ENCODE data around the gene LAMA3. TPM values are rescaled to one million over a fixed set of nuclear protein-coding genes. Genes with fewer than 3 reads are reported as not detected.

LAMA3 gene
- total RNA-seq, 1 donor from 2014 or later: 126 TPM

GRCh38 chr18:23650968-23651927 is 38.0 kb upstream of the LAMA3 start:
- H3K4me3 ChIP-seq (ENCODE audit: low read depth, low read length): no peak overlapping the region
- TF ChIP-seq, protein P1, sequence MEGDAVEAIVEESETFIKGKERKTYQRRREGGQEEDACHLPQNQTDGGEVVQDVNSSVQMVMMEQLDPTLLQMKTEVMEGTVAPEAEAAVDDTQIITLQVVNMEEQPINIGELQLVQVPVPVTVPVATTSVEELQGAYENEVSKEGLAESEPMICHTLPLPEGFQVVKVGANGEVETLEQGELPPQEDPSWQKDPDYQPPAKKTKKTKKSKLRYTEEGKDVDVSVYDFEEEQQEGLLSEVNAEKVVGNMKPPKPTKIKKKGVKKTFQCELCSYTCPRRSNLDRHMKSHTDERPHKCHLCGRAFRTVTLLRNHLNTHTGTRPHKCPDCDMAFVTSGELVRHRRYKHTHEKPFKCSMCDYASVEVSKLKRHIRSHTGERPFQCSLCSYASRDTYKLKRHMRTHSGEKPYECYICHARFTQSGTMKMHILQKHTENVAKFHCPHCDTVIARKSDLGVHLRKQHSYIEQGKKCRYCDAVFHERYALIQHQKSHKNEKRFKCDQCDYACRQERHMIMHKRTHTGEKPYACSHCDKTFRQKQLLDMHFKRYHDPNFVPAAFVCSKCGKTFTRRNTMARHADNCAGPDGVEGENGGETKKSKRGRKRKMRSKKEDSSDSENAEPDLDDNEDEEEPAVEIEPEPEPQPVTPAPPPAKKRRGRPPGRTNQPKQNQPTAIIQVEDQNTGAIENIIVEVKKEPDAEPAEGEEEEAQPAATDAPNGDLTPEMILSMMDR (IDR thresholded peaks at IDR 0.05; ENCODE audit: insufficient read depth, low read length, poor library complexity, severe bottlenecking): no peak
- no peaks in the 10 kb centered on the region for H3K36me3 ChIP-seq (ENCODE audit: control insufficient read depth, insufficient read depth, low read length)
- peak; percentile 65 for DNase-seq (ENCODE audit: low read depth)
- no peaks in the 10 kb centered on the region for H3K27me3 ChIP-seq (ENCODE audit: control insufficient read depth, insufficient read depth, low read length)

GRCh38 chr18:23652232-23652631 is 37.0 kb upstream of the LAMA3 start:
- TF ChIP-seq, protein P1 (IDR thresholded peaks at IDR 0.05; ENCODE audit: insufficient read depth, low read length, poor library complexity, severe bottlenecking): no peak
- DNase-seq (ENCODE audit: low read depth): no peak
- Histone ChIP-seq H3K4me3 (ENCODE audit: low read depth, low read length) (no peak overlapping the region), H3K36me3 (ENCODE audit: control insufficient read depth, insufficient read depth, low read length) (no peaks in the 10 kb centered on the region), H3K27me3 (ENCODE audit: control insufficient read depth, insufficient read depth, low read length) (no peaks in the 10 kb centered on the region)

- Histone ChIP-seq H3K4me3 (ENCODE audit: low read depth, low read length) (no peak overlapping the region), H3K27me3 (ENCODE audit: control insufficient read depth, insufficient read depth, low read length) (peaks cover 7% of the 10 kb centered on the region), H3K36me3 (ENCODE audit: control insufficient read depth, insufficient read depth, low read length) (no peaks in the 10 kb centered on the region)
- TF ChIP-seq, protein P1 (IDR thresholded peaks at IDR 0.05; ENCODE audit: insufficient read depth, low read length, poor library complexity, severe bottlenecking): no peak
- no peak for DNase-seq (ENCODE audit: low read depth)
These were observed 31.0 kb upstream of the LAMA3 start for GRCh38 chr18:23658285-23658684.

DNA sequence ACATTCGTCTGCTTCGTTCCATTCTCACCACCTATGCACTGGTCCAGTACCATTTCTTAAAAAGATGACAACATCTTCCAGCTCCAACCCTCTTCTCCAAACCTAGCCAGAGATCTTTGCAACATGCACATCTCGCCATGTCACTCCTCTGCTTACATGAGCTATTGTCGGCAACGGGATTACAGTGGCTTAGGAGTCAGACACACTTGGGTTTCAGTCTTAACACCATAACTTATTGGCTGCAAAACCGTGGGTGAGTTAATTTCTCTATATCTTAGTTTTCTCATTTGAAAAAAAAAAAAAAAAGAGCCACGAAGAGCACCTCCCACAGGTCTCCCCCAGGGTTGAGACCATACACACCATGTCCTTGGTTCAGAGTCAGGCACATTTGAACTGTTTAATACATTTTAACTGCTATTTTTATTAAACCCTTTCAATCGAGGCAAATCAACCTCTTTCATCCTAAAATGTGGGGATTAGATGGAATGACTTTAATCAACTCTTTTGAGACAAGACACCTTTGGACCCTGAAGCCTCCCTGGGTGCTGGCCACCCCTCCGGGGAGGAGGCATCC is 27.4 kb upstream of the LAMA3 start:
- TF ChIP-seq, protein P1 (IDR thresholded peaks at IDR 0.05; ENCODE audit: insufficient read depth, low read length, poor library complexity, severe bottlenecking): no peak
- H3K4me3 ChIP-seq (ENCODE audit: low read depth, low read length): peak overlapping the region; percentile 33
- H3K36me3 ChIP-seq (ENCODE audit: control insufficient read depth, insufficient read depth, low read length): no peaks in the 10 kb centered on the region
- DNase-seq (ENCODE audit: low read depth): no peak
- H3K27me3 ChIP-seq (ENCODE audit: control insufficient read depth, insufficient read depth, low read length): peaks cover 7% of the 10 kb centered on the region

DNA sequence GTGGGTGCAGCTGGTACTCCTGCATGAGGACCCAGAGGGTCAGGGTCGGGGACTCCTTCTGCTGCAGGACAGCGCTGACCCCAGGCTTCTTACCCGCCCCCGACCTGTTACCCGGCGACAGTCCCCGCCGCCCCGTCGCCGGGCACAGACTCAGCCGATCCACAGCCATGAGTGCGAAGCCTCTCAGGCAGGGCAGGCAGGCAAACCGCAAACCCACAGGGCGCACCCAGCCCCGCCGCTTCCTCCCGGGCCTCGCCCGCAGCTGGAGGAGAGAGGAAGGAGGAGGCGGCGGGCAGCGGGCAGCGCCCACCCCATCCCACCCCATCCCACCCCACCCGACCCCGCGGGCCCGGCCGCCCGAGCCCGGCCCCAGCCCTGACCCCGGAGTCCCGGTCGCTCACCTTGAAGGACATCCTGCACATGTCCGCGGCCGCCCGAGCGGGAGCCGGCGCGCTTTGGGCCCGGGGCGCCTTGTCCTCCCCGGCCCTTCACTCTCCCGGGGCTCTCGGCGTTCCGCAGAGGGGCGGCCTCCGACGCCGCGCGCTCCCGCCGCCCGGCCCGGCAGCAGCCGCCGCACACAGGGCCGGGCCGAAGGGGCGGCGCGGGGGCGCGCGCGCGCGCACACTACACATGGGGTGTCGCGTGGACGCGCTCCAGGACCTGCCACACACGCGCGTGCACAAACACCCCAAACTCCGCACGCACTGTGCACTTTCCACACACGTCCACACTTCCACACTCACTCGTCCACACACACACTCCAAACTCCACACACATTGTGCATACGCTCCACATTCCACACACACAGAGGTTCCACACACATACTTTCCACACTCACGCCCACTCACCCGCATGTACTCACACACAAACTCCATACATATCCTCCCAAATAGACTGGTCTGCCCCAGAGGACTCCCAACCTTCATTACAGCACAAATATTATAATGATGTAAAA is 26.7 kb upstream of the LAMA3 start, which contains the start of gene ANKRD29:
TSS of gene ANKRD29 (minus strand) at position 603 of the 955 bp plus-strand sequence. CDS start at position 422, 181 bp downstream.
- Histone ChIP-seq H3K36me3 (ENCODE audit: control insufficient read depth, insufficient read depth, low read length) (no peaks in the 10 kb centered on the region), H3K4me3 (ENCODE audit: low read depth, low read length) (peak within 1 kb of the TSS; percentile 33), H3K27me3 (ENCODE audit: control insufficient read depth, insufficient read depth, low read length) (peaks cover 7% of the 10 kb centered on the region)
- TF ChIP-seq, protein P1 (IDR thresholded peaks at IDR 0.05; ENCODE audit: insufficient read depth, low read length, poor library complexity, severe bottlenecking): no peak
- no peak for DNase-seq (ENCODE audit: low read depth)

Measured in kidney epithelial cell (primary cell).